Glomerular visceral epithelial cell (primary cell): ENCODE results near the gene WIPI1.

Experiments used
- DNase-seq: peaks from one replicate; pipeline ENCODE4 v3.0.0-alpha.2; 2016; ENCODE audit errors: extremely low spot score

WIPI1 gene

GRCh38 chr17:68460715-68461114 is 3.4 kb upstream of the WIPI1 start:
- no peak for DNase-seq

- no peak for DNase-seq
Observed at GRCh38 chr17:68460146-68460545, 2.9 kb upstream of the WIPI1 start.

GRCh38 chr17:68459037-68459639 is 1.8 kb upstream of the WIPI1 start:
- DNase-seq = no peak

GRCh38 chr17:68458260-68459036 is 1.2 kb upstream of the WIPI1 start:
- no peak for DNase-seq

- peak; percentile 99 for DNase-seq
Observed at GRCh38 chr17:68457539-68458259, 403 bp upstream of the WIPI1 start.

GRCh38 chr17:68456339-68457167 is 743 bp downstream of the WIPI1 start:
- peak; percentile 86 for DNase-seq

- DNase-seq = peak; percentile 13
Observed at GRCh38 chr17:68455901-68456338, 1.4 kb downstream of the WIPI1 start.

GRCh38 chr17:68453991-68454665 is 3.2 kb downstream of the WIPI1 start:
- no peak for DNase-seq

- DNase-seq = no peak
Observed at GRCh38 chr17:68452724-68453290, 4.5 kb downstream of the WIPI1 start.

GRCh38 chr17:68451670-68452354 is 5.5 kb downstream of the WIPI1 start:
- DNase-seq = no peak

- DNase-seq = no peak
Observed at GRCh38 chr17:68450801-68451200, 6.5 kb downstream of the WIPI1 start.

- no peak for DNase-seq
Observed at GRCh38 chr17:68450391-68450790, 6.9 kb downstream of the WIPI1 start.

GRCh38 chr17:68449021-68449739 is 8.1 kb downstream of the WIPI1 start:
- DNase-seq = no peak

GRCh38 chr17:68446626-68447041 is 10.7 kb downstream of the WIPI1 start:
- no peak for DNase-seq

- no peak for DNase-seq
Observed at GRCh38 chr17:68445671-68446070, 11.6 kb downstream of the WIPI1 start.

GRCh38 chr17:68443972-68444464 is 13.3 kb downstream of the WIPI1 start:
- DNase-seq = no peak

- DNase-seq = no peak
Observed at GRCh38 chr17:68441070-68441770, 16.1 kb downstream of the WIPI1 start.

GRCh38 chr17:68440526-68440925 is 16.8 kb downstream of the WIPI1 start:
- DNase-seq = no peak
